Thymus (tissue), 11 donors: ENCODE data around the gene MAN1C1. TPM values are rescaled to one million over a fixed set of nuclear protein-coding genes. Genes with fewer than 3 reads are reported as not detected.
A peak's percentile ranks its signal among the peaks of the same experiment; 100 is the strongest.
"Not testable (repeated sequence)": the region's sequence is repeated elsewhere in the genome, so short reads cannot be mapped to it uniquely, and the experiment has no call there.

Source experiments
- DNase-seq, 9 donors: peaks; one replicate each; pipeline ENCODE4 v3.0.0-alpha.2; 2013; ENCODE audit warnings: low spot score in 9 of 9, low read depth in 6 of 9, missing footprints in 1 of 9
- H3K27ac ChIP-seq, 2 donors: one replicate each; pipeline ENCODE4 v1.5.1; 2013; ENCODE audit warnings: control low read depth in 1 of 2, low read depth in 1 of 2, low read length in 1 of 2, mild to moderate bottlenecking in 1 of 2, moderate library complexity in 1 of 2
- H3K27me3 ChIP-seq, 2 donors: one replicate each; pipeline ENCODE4 v1.5.1; 2013; ENCODE audit warnings: low read length in 1 of 2; ENCODE audit not compliant: control insufficient read depth in 2 of 2, insufficient read depth in 1 of 2
- H3K36me3 ChIP-seq, 2 donors: one replicate each; pipeline ENCODE4 v1.5.1; 2013; ENCODE audit warnings: low read length in 1 of 2, mild to moderate bottlenecking in 1 of 2, moderate library complexity in 1 of 2; ENCODE audit not compliant: control insufficient read depth in 2 of 2, insufficient read depth in 2 of 2
- H3K4me1 ChIP-seq, 2 donors: one replicate each; pipeline ENCODE4 v1.5.1; 2013; ENCODE audit warnings: low read length in 2 of 2; ENCODE audit not compliant: control insufficient read depth in 2 of 2, insufficient read depth in 2 of 2
- H3K4me3 ChIP-seq, 2 donors: one replicate each; pipeline ENCODE4 v1.5.1; 2013; ENCODE audit warnings: low read length in 2 of 2, control low read depth in 1 of 2, mild to moderate bottlenecking in 1 of 2
- H3K9me3 ChIP-seq, 2 donors: one replicate each; pipeline ENCODE4 v1.5.1; 2013; ENCODE audit warnings: low read length in 1 of 2, mild to moderate bottlenecking in 1 of 2; ENCODE audit not compliant: control insufficient read depth in 2 of 2, insufficient read depth in 1 of 2
- WGBS: extraction: QIAGEN DNeasy Blood & Tissue Kit; methylation state at CpG from one replicate; pipeline ENCODE4 v1.1.7; 2013; 5-methylcytosine and 5-hydroxymethylcytosine counted together
- polyA plus RNA-seq: library from polyadenylated mRNA; stranded (reverse); fragments of 200-250 nt; gene quantifications from one replicate; pipeline ENCODE4 v1.2.3, GENCODE V29; 2013
- total RNA-seq: library from RNA; stranded (reverse); fragments of 120-200 nt; gene quantifications from one replicate; pipeline ENCODE4 v1.2.4, GENCODE V29; 2013
- donor health status: healthy.

The MAN1C1 gene
- total and polyA plus RNA-seq, 2 donors, result 9.7 to 18.4 TPM

DNA sequence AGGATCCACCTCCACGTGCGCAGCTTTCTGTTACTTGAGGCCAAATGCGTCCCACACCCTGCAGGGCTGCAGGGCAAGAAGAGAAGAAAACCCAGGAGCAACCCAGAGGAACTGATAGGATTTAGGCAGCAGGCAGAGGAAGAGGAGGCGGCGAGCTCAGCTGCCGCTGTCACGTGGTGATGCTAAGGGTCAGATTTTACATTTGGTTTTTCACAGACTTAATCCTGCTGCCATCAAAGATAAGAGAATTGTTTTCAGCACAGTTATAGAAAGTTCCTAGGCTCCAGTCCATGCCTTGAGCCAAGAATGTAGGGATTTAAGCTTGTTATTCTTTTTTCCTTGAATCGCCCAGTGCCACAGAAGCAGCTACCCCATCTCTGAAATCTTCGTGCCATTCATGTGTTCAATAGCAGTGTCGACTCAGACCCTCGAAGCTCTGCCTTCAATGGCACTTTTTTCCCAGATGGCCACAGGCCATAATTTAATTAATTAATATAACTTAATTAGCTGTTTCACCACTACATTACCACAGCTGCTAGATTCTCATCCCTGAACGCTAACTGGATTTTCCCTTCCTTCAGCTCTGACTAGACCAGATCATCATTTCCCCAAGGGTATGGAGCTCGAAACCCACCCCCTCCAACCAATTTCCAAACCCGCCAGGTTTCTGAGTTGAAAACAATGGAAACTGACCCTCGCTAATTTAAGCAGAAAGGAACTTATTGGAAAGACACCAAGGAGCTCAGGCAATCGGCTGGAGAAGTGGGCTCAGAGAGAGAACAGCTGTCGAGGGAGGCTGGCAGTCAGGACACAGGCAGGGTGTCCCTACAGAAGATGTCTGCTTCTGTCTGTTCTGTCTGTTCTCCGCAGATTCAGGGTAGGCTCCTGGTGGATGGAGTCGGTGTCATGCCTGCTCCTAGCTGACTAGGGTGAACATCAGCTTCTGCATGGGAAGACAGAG is 37.0 kb upstream of the MAN1C1 start:
- Histone ChIP-seq H3K36me3 (no peaks in the 10 kb centered on the region), H3K4me3 (no peak overlapping the region), H3K27me3 (peaks cover 0 to 2% of the 10 kb centered on the region in 2 donors), H3K27ac (no peak overlapping the region), H3K9me3 (peaks cover 0 to 9% of the 10 kb centered on the region in 2 donors), H3K4me1 (peaks cover 6 to 10% of the 10 kb centered on the region in 2 donors)
- no peak for DNase-seq
- WGBS, result 95% methylated on average over 19 of the region's 19 CpGs

DNA sequence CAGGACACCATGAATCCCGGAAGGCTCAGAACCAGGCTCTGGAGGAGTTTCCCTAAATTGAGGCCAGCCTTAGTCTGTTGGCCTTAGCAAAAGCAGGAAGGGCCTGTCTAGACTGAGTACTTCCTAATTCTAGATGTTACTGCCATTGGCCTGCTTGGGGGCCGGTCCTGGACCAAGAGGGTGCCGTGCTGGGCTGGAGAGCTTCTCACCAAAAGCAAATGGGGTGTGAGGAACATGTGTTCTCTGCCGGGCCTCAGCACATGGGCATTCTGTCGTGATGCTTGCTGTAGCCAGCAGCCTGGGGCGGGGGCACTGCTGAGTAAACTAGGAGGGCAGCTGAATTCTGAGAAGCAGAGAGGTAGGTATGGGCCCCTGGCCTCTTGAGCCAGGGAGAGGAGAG is 35.7 kb upstream of the MAN1C1 start:
- H3K36me3 ChIP-seq, result no peaks in the 10 kb centered on the region
- peaks cover 7 to 16% of the 10 kb centered on the region in 2 donors for H3K4me1 ChIP-seq
- H3K27ac ChIP-seq, result no peak overlapping the region
- no peak overlapping the region for H3K4me3 ChIP-seq
- DNase-seq, result no peak
- 71% methylated on average over 6 of the region's 6 CpGs for WGBS
- H3K27me3 ChIP-seq, result peaks cover 0 to 2% of the 10 kb centered on the region in 2 donors
- peaks cover 0 to 9% of the 10 kb centered on the region in 2 donors for H3K9me3 ChIP-seq

GRCh38 chr1:25581764-25582163 is 34.8 kb upstream of the MAN1C1 start:
- H3K36me3 ChIP-seq, result no peaks in the 10 kb centered on the region
- WGBS, result 93% methylated on average over 5 of the region's 5 CpGs
- H3K27me3 ChIP-seq, result peaks cover 0 to 2% of the 10 kb centered on the region in 2 donors
- peaks cover 0 to 9% of the 10 kb centered on the region in 2 donors for H3K9me3 ChIP-seq
- DNase-seq, result no peak
- no peak overlapping the region for H3K4me3 ChIP-seq
- no peak overlapping the region for H3K27ac ChIP-seq
- peaks cover 7 to 16% of the 10 kb centered on the region in 2 donors for H3K4me1 ChIP-seq

DNA sequence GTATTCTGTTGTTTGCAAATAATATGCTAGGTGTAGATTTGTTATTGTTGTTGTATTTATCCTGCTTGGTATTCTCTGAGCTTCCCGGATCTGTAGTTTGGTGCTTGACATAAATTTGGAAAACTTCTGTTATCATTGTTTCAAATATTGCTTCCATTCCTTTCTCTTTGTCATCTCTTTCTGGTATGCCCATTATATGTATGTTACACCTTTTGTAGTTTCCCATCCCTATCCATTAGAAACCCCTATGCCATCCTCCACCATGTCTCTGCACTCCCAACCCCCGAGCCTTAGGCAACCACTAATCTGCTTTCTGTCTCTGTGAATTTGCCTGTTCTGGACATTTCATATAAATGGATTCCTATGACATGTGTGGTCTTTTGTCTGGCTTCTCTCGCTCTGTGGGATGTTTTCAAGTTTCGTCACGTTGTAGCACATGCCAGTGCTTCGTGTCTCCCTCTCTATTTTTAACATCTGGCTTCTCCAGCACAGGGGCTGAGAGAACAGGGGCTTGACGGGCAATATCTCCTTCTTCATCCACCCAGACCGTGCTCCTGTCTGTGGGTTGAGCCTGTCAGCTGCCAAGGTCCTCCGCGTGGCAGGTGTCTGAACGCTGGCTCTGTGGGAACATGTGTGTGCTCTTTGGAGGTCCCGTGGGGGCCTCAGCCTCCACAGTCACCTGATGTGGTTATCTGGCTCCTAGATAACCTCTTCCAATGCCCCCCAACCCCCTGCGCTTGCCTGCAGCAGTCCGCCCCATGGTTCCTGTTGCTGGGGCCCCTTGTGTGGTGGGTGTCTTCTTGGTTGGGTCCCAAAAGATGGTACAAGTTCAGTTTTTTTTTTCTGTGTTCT is 32.8 kb upstream of the MAN1C1 start:
- WGBS, result 39% methylated on average over 14 of the region's 14 CpGs
- H3K4me3 ChIP-seq, result no peak overlapping the region
- peaks cover 0 to 2% of the 10 kb centered on the region in 2 donors for H3K27me3 ChIP-seq
- no peak overlapping the region for H3K27ac ChIP-seq
- peaks cover 0 to 3% of the 10 kb centered on the region in 2 donors for H3K9me3 ChIP-seq
- DNase-seq, result peak in 1 of 9 donors; percentile 57
- H3K36me3 ChIP-seq, result no peaks in the 10 kb centered on the region
- peaks cover 7 to 16% of the 10 kb centered on the region in 2 donors for H3K4me1 ChIP-seq

DNA sequence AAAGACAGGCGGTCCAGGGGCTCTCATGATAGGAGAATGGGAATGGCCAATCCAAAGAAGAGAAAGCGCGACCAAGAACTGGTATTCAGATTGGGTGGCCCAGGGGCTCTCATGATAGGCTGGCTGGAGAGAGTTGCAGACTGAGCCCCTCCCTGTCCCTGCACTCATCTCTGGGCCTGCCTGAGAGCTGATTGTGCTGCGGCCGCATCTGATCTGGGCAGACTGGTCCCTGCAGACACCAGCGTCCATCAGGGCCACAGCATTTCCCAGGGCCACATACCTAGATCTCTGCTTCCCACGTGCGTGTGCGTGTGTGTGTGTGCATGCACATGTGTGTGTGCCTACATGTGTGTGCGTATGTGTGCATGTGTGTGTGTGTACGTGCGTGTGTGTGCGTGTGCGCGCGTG is 30.4 kb upstream of the MAN1C1 start:
- H3K27ac ChIP-seq, result no peak overlapping the region
- H3K36me3 ChIP-seq, result no peaks in the 10 kb centered on the region
- H3K9me3 ChIP-seq, result peaks cover 0 to 3% of the 10 kb centered on the region in 2 donors
- no peak for DNase-seq
- WGBS, result 90% methylated on average over 16 of the region's 16 CpGs
- H3K27me3 ChIP-seq, result peaks cover 0 to 2% of the 10 kb centered on the region in 2 donors
- H3K4me1 ChIP-seq, result peaks cover 7 to 16% of the 10 kb centered on the region in 2 donors
- H3K4me3 ChIP-seq, result no peak overlapping the region

DNA sequence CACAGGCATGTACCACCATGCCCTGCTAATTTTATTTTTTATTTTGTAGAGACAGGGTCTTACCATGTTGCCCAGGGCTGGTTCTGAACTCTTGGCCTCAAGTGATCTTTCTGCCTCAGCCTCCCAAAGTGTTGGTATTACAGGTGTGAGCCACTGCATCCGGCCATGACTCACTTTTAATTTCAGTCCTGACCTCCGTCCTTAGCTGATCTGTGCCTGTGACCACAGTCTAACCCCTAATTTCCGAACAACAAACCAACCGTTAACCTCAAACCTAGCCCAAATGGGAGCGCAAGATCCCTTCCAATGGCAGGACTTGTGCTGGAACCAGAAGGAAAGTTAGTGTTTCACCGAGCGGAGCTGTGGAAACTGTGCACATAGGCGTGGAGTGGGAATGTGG is 29.3 kb upstream of the MAN1C1 start:
- 89% methylated on average over 8 of the region's 8 CpGs for WGBS

GRCh38 chr1:25588224-25588623 is 28.4 kb upstream of the MAN1C1 start:
- not testable (repeated sequence) for H3K27ac ChIP-seq, H3K36me3 ChIP-seq, DNase-seq, H3K4me3 ChIP-seq, H3K9me3 ChIP-seq, H3K27me3 ChIP-seq
- 59% methylated on average over 7 of the region's 7 CpGs for WGBS
- peaks cover 7 to 16% of the 10 kb centered on the region in 2 donors for H3K4me1 ChIP-seq

More for the DNA sequence above, 29.3 kb upstream of the MAN1C1 start:
- peaks cover 7 to 16% of the 10 kb centered on the region in 2 donors for H3K4me1 ChIP-seq
- peaks cover 0 to 2% of the 10 kb centered on the region in 2 donors for H3K27me3 ChIP-seq
- H3K27ac ChIP-seq, result no peak overlapping the region
- no peaks in the 10 kb centered on the region for H3K36me3 ChIP-seq
- no peak for DNase-seq
- H3K4me3 ChIP-seq, result no peak overlapping the region
- H3K9me3 ChIP-seq, result peaks cover 0 to 3% of the 10 kb centered on the region in 2 donors

DNA sequence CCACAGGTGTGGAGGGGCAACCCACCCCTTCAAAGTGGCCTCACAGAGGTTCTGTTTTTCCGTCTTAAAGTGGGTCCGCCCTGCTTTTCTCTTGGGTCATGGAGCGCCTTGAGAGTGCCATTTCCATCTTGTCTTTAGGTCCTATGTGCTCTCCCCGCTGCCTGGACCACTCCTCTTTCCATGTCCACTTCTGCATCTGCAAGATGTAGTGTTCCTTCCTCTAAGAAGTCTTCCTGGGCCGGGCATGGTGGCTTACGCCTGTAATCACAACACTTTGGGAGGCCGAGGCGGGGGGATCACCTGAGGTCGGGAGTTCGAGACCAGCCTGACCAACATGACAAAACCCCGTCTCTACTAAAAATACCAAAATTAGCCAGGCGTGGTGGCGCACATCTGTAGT is 27.8 kb upstream of the MAN1C1 start:
- 97% methylated on average over 13 of the region's 13 CpGs for WGBS
- not testable (repeated sequence) for DNase-seq, H3K36me3 ChIP-seq, H3K27me3 ChIP-seq, H3K4me3 ChIP-seq, H3K27ac ChIP-seq, H3K9me3 ChIP-seq
- peaks cover 7 to 14% of the 10 kb centered on the region in 2 donors for H3K4me1 ChIP-seq
